Measurements from ENCODE around the gene CD69.
A peak's percentile ranks its signal among the peaks of the same experiment; 100 is the strongest.

Gene CD69

DNA sequence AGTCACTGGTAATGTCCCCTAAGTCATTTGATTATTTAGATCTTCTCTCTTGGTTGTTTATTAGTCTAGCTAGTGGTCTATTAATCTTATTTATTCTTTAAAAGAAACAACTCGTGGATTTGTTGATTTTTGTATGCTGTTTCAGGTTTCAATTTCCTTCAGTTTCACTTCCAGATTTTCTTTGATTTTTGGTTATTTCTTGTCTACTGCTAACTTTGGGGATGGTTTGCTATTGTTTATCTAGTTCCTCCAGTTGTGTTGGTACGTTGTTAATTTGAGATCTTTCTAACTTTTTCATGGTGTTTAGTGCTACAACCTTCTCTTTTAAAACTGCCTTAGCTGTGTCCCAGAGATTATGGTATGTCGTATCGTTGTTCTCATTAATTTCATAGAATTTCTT lies 18.5 kb upstream of the CD69 start:
- DNase-seq = no peak

- no peak for DNase-seq
Observed at GRCh38 chr12:9776781-9777180, 16.1 kb upstream of the CD69 start.

DNA sequence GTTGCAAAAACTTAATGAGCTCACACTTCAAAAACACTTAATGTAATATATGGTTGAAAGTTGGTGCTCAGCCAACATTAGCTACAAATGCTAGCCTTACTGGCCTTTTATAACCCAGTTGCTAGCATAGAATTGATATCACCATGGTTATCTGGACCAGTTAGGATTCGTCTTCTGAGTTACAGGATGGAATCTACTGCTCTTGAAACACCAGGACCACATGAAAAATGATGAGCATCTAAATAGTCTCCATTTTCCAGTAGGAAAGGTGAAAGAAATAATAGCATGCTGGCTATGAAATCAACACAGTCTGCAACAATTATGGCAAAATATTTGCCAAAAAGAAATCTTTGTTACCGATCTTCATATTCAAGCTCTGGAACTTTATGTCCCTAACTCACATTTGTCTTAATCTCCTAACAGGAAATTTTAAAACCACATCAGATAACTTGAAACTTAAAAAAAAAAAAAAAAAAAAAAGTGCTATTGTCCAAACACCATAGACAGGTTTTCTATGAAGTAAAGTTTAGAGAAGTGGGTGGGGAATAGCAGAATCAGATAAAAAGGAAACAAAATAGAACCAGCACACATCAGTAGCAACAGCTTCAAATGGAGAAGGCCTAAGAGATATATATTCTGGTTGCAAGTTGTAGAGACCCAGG lies 12.6 kb upstream of the CD69 start:
- DNase-seq = no peak

DNA sequence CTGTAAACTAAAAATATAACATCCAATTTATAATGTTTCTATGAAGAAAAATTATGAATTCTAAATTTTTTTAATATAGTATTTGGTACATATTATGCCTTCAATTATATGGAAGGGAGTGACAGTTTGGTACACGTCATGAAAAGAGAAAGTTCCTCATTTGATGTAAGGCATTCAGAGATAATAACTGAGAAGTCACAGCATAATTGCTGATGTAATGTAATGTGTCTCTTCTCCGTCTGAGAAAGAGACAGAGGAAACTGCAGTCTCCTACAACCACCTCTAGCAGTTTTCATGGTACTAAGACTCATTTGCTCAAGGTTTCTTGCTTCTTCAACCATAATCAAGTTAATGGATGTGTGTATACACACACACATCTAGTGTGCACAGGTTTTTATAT lies 2.3 kb upstream of the CD69 start:
- DNase-seq = no peak

GRCh38 chr12:9762369-9762768 lies 1.7 kb upstream of the CD69 start:
- no peak for DNase-seq

- peak; percentile 6 for DNase-seq
Observed at GRCh38 chr12:9761419-9761781, 699 bp upstream of the CD69 start.

DNA sequence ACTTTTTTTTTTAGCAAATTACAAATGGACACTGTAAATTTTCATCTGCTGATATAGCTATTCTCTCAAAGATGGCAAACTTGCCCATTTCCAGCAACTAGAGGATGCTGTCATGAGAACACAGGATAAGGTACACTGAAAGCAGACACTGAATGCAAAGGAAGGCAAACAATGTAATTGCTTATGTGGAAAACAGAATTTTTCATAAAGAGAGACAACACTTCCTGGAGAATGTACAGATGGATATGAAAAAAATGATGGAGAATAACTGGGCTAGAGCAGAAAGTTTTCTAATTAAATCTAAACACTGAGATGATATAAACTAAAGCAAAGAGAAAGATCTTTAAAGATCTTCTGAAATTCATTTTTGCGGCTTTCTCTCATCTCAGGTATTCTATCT lies 581 bp downstream of the CD69 start:
- no peak for DNase-seq

- no peak for DNase-seq
Observed at GRCh38 chr12:9759694-9760093, 1.0 kb downstream of the CD69 start.

DNA sequence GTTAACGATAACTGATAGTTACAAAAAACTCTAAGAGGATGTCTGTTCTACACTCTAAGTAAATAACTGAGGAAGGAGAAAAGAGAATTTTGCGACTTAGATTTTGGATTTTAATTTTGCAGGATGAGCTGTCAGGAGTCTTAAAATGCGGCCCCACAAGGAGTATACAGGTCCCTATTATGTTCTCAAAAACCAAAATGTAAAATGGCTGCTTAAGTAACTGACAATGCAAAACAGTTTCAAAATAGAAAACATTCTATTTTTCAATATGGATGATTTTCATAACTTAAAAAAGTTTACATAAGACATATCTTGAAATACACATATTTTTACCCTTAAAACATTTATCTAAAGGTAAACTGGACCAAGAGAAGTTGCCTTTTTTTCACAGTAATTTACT lies 2.6 kb downstream of the CD69 start:
- DNase-seq = no peak

- no peak for DNase-seq
Observed at GRCh38 chr12:9757433-9758025, 3.2 kb downstream of the CD69 start.

DNA sequence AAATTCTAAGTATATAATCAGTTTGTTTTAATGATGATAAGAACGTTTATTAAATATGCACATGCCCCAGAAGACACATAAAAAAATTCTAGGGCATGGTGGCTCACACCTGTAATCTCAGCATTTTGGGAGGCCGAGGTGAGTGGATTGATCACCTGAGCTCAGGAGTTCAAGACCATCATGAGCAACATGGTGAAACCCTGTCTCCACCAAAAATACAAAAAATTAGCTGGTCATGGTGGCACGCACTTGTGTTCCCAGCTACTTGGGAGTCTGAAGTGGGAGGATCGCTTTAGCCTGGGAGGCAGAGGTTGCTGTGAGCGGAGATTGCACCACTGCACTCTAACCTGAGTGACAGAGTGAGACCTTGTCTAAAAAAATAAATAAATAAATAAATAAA lies 4.0 kb downstream of the CD69 start:
- no peak for DNase-seq

GRCh38 chr12:9756170-9756569 lies 4.5 kb downstream of the CD69 start:
- no peak for DNase-seq

GRCh38 chr12:9755567-9755966 lies 5.1 kb downstream of the CD69 start:
- DNase-seq = no peak

- DNase-seq = no peak
Observed at GRCh38 chr12:9755035-9755434, 5.7 kb downstream of the CD69 start.

GRCh38 chr12:9754099-9754927 lies 6.4 kb downstream of the CD69 start:
- no peak for DNase-seq

DNA sequence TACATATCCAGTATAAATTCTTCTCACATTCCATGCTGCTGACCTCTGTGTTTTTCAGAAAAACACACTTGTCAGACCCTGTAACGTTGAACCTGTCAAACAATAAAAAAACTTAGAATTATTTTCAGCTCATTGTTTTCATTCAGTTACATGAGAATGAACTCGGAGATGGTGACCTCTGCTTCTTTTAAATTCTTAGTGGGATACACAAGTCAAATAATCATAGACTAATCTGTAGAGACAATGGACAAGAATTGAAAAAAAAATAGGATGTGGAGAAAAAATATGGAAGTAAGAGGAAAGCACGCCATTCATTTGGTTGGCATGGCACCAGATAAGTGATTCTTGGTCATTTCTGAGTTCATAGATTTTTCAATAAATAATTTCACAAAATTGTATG lies 7.2 kb downstream of the CD69 start:
- no peak for DNase-seq

- DNase-seq = no peak
Observed at GRCh38 chr12:9753073-9753472, 7.6 kb downstream of the CD69 start.

DNA sequence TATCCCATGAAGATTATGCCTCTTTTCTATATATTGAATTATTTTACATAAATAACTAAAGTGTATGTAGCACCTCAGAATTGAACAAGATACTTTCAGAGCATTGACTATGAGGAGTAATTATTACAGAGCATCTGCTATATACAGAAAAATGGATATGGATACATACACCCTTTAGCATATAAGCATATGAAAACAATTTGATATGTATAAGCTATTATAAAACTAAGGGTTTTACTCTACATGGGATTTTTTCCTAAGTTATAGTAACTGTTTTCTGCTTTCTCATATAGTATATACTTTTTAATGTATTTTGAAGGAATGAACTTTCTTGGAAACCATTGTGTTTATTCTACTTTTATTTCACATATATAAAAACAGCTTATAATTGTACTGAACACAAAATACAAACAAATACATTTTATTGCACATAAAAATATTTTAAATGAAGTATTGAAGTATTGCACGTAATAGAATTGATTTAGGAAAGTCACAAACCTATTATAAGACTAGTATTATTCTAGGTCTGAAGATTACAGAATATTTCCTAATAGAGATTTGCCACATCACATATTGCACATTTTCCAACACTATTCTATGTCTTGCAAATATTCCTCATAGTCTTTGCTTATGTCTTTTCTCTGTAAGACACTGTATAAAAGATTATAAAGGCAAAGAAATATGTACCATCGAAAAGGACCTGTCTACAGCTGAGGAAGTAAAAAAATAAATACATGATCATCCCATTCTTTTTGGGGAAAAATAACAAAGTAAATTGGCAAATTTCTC lies 8.4 kb downstream of the CD69 start:
- no peak for DNase-seq

- no peak for DNase-seq
Observed at GRCh38 chr12:9751204-9752144, 9.2 kb downstream of the CD69 start.

GRCh38 chr12:9750276-9751203 lies 10.2 kb downstream of the CD69 start:
- DNase-seq = peak; percentile 42

DNA sequence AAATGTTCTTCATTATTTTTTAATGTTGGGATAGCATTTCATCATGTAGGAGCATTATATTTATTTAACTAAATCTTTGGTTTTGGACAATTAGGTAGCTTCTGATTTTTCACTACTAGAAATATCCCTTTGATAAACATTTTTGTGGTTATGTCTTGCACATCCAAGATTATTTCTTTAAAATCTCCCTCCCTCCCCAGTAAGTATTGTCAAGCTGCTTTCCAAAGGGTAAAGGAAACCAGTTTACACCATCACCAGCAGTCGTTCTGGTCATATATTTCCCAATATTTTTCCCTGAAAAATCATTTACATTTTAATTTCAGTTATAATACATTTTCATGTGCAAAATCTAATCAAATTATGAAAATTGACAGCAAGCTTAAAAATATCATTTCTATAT lies 11.1 kb downstream of the CD69 start:
- no peak for DNase-seq

Data from GDM1 (cell line).